ENCODE measurements around the gene CD79B.
"Not testable (repeated sequence)": the region's sequence is repeated elsewhere in the genome, so short reads cannot be mapped to it uniquely, and the experiment has no call there.

GRCh38 chr17:63904796-63905195, 27.3 kb downstream of the CD79B start:
- TF ChIP-seq TAF1 (IDR thresholded peaks at IDR 0.05; ENCODE audit: low read depth, low read length); FOSL1 (IDR thresholded peaks at IDR 0.05; ENCODE audit: insufficient read depth, low read depth, low read length); YY1 (IDR thresholded peaks at IDR 0.05; ENCODE audit: low read depth, low read length); MAX (IDR thresholded peaks at IDR 0.05); CTCF (IDR thresholded peaks at IDR 0.05; ENCODE audit: control extremely low read depth in 1 of 3, insufficient read depth in 1 of 3, low read depth in 1 of 3, low read length in 3 of 3); EZH2 (IDR thresholded peaks at IDR 0.05; ENCODE audit: low read depth, low read length, severe bottlenecking); CREB1 (IDR thresholded peaks at IDR 0.05); HDAC6 (IDR thresholded peaks at IDR 0.05; ENCODE audit: low read depth, low read length); CHD1 (IDR thresholded peaks at IDR 0.05; ENCODE audit: low read depth, low read length); POLR2A (IDR thresholded peaks at IDR 0.05; ENCODE audit: control extremely low read depth in 1 of 2, low read depth in 2 of 2, low read length in 2 of 2); KDM1A (IDR thresholded peaks at IDR 0.05; ENCODE audit: borderline replicate concordance, low read length); JUN (IDR thresholded peaks at IDR 0.05; ENCODE audit: low read depth, low read length); SIRT6 (IDR thresholded peaks at IDR 0.05; ENCODE audit: low read length): not testable (repeated sequence)
